Femur (tissue), 1 donor: Measurements from ENCODE around the gene DICER1.

ENCODE experiments used
- DNase-seq: peaks from one replicate; pipeline ENCODE4 v3.0.0-alpha.2; 2017

The DICER1 gene

DNA sequence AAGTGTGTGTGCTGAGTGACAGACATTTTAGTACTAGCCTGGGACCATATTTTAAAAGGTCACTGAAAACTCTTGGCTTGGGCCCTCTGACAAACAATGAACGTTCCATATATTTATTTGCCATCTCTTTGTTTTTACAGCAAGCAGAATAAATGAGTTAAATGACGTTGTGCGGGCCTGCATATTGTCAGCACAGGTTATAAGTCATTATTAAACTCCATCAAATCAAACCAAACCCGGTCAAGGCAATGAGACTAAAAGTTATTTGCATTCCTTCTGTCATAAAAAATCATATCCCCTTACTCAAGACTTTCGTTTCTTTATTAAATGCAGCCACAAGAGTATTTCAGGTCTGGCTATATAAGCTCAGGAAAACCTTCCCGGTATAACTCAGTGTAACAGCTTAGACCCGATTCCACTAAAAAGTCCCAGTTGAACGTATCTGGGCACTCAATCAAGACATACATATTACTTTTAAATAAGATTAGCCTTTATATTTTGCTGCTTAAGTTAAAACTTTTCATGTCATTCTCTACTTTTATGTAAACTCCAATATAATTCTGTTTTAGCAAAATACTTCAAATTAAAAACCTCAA is 84.9 kb downstream of the DICER1 start:
- DNase-seq = no peak

DNA sequence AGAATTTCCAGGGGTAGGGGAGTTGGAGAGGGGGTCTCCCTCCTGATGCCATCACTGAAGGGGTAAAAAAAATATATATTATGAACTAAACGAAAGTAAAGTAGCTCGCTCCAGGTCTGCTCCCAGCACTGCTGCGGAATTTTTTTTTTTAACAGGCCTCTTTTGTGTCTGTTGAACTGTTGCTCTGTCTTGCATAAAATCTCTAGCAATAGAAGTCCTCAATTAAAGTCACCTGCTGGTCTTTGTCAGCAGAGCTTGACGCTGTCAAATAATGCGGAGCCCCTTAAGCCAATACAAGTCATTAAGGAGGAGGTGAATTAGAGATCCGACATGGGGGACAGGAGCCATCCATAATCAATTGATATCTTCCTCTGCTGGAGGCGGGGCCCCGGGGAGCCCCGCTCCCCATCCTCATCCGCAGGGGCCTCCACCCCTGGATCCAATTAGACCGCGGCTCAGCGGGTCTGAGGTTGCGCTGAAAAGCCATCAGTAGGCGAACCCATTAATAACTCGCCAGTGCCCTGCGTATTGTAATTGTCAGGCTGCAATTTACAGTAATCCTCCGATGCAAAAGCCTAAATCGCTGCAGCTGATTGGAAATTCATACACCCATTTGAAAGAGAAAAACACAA is 85.6 kb downstream of the DICER1 start:
- no peak for DNase-seq

DNA sequence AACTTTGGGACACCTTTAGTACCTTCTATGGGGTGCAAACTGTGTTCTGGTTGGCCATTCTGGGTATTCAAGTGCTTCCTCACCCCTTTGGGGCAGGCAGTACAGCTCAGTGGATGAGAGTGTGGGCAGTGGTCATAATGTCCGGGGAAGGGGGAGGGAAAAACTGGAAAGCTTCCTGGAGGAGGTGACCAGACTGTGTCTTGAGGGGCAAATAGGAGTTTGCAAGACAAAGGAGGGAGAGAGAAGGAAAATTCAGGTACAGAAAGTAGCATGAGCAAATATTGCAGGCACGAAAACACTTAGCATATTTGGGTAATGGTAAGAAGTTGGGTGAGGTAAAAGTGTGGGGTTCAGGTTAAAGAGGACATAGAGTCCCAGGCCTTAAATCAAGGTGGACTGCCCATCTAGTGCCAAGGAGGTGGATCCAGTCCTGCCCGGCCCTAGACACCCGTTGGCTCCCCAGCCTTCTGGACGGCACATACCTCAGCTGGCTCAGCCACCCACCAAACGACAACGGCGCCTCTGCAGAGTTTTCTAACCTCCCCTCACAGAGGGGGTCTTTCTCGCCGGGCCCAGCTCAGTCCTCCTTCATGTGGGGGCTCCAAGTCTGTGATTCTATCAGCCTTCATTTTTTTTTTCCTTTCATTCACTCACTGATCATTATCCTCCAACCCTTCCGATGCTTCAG is 86.4 kb downstream of the DICER1 start:
- DNase-seq = no peak

DNA sequence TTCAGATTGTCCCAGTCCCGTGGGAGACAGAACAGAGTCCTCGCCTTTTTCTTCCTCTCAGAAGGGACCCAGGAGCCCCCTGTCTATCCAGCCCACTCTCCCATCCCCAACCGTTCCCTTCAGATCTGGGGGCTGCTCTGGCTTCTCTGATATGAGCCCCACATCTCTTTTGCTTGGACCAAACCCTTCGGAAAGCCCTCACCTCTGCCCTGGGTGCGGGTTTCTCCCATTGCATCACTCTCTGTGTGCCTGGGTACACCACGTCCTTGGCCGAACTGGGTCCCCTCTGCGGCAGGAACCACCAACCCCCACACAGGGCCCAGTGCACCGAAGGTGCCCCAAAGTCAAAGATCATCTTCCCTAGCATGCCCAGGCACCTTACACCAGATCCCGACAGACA is 87.8 kb downstream of the DICER1 start:
- DNase-seq = no peak

DNA sequence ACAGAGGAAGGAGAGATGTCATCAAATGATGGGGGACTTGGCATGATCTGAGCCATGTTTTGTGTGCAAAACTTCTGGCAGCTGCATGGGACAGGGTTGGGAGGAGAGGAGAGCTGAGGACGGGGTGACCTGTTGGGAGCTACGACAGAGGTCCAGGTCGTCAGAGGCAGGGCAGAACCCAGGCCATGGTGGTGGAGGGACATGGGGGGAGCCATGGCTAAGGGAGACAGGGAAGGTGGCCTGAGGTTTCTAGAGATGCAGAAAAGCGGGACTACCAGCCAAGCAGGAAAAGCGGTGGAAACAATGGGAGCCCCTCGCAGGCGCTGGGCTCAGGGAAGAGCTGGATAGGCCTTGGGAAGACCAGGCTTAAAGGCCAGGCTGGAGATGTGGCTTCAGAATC is 88.3 kb downstream of the DICER1 start:
- no peak for DNase-seq

DNA sequence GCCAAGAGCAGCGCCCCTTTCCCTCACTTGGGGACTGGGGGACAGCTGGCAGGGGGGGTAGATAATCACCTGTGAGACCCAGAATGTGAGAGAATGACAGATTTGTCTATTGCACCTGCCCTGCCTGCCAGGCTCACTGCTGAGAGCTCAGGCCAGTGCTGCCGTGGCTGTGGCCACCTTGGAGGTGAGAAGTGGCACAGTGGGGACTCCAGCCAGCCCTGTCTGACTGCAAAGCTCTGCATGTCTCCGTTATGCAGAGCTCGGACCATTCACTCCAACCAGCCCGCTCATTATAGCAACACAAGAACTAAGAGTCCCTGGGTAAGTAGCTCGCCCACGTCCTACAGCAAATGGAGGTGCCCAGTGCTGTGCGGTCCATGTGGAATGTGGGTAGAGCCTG is 88.8 kb downstream of the DICER1 start:
- no peak for DNase-seq

DNA sequence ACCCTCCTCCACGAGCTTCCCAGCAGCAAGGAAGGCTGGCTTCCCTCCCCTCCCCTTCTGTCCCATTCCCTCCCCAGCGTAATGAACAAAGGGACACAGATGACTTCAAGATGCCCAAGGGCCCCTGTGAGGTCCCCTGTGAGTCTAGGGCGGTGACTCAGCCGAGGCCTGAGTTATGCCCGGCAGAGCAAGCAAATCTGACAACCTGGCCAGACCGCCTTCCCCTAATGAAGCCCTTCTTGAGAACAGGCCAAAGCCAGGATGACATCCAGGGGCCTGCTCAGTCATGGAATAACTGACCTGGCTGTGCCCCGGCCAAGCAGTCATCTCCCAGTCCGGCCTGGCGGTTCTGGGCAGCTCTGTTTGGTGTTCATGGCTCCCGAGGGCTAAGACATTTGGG is 89.2 kb downstream of the DICER1 start:
- peak; percentile 51 for DNase-seq

DNA sequence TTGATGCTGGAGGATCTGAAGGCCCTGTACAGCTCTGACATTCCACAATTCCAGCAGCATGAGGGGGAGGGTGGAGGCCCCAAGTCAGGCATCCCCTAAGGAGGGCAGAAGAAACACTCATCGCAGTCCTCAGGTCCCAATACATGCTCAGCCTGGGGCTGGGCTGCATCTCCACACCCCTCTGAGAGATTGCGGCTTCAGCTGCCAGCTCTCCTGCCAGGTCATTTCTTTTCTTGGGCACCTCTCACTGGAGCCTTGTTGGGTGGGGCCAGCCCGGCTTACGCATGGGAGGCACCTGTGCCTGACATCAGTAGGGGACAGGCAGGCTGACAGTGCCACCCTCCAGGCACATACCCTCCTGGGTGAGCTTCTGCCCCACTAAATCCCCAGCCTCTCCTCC is 89.8 kb downstream of the DICER1 start:
- no peak for DNase-seq

DNA sequence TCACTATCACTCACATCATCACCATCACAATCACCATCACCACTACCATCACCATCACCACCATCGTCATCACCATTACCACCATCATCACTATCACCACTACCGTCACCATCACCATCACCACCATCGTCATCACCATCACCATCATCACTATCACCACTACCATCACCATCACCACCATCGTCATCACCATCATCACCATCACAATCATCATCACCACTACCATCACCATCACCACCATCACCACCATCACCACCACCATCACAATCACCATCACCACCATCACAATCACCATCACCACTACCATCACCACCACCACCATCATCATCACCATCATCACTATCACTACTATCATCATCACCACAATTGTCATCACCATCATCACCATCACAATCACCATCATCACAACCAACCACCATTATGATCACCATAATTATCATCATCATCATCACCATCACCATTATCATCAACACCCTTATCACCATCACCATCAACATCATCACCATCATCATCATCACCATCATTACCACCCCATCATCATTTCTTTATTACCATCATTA is 90.8 kb downstream of the DICER1 start:
- DNase-seq = no peak

DNA sequence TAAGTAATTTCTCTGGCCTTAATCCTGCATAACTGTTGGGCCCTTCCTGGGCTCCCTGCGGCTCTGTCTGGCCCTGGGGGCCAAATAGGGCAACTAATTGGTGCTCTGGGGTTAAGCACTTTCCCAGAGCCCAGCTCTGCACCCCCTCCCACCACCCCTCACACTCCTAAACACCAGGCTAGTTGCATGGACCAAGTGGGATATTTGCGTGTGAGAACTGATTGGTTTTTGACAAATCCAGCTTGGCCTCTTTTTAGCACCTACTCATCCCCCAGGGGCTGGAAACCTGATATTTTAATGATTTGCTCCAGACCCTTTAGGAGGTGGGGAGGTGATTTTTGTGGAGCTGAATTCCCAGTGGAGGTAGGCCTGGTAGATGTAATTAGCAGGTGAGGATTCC is 91.9 kb downstream of the DICER1 start:
- DNase-seq = no peak

DNA sequence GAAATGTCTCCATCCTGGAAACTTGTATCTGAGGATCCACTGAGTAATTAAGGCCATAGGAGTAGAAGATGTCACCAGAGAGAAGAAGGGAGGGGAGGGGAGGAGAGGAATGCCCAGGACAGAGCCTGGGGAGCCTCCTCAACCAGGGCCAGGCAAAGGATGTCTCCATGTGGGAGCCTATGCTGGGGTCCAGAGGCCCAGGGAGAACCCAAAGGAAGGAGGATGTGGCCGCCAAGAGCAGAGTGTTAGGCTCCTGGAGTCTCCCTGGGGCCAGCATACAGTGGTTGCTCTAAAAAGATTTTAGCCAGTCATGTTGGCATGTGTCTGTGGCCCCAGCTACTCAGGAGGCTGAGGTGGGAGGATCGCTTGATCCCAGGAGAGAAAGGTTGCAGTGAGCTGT is 92.6 kb downstream of the DICER1 start:
- DNase-seq = no peak

DNA sequence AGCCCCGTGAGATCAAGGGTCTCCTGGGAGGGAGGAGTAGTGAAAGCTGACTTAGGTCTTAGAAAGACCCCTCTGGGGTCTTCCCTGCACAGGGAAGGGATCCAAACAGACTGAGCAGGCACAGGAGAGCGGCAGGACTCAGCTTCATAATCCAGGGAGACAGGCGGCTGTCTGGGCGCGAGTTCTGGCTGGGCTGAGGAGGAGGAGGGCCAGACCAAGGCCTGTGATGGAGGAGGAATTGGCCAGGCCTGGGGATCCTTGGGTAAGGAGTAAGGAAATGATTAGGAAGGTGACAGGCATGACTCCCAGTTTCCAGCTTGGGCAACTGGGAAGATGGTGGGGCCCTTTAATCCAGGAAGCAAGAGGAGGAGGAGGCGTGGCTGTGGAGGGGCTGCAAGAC is 93.1 kb downstream of the DICER1 start:
- DNase-seq = no peak

DNA sequence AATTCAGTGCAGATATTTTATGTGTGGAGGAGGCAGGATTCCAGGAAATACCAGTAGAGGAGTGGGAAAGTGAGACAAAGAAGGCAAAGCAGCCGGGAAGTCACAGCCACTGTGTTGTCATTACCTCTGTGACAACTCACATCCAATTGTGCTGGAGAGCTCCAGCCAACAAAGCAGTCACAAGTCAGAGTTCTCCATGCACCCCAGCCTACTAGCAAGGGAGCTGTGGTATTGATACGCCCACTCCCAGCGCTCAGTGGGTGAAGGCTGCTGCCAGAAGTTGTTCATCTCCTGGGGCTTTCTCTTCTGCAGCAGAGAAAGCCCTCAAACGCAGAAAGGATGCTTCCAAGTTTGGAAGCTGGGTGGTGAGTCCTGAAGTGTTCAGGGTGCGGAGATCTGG is 93.9 kb downstream of the DICER1 start:
- no peak for DNase-seq

DNA sequence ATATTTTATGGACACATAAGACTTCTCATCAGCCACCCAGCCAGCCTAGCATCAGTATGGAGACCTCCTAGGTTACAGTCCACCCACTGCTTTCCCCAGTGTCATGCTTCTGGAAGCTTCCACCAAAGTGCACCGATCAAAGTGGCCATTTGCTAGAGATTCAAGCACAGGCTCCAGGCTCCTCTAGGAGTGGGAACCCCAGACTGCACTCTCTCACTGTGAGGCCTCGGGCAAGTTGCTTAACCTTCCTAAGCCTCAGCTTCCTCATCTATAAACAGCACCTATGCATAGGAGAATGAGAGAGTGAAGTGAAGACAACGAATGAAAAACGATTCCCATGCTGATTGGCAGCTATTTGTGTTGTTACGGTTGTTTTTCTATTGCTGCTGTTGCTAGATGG is 94.4 kb downstream of the DICER1 start:
- no peak for DNase-seq

DNA sequence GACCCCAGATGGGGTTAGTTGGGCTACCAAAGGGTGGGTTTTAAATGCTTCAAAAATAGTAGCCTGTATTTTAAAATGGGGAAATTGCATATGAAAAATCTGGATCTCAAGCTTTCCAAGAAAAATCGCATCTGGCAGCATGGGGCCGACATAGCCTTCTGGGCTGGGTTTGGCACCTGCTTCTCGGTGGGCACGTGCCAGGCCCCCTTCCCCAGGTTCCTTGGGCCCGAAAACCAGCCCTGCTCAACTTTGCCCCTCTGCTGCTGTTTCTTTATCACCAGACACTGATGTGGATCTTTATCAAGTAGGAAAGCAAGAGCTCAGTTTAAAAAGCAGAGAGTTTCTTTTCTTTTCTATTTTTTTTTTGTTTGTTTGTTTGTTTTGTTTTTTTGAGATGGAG is 95.1 kb downstream of the DICER1 start:
- no peak for DNase-seq

DNA sequence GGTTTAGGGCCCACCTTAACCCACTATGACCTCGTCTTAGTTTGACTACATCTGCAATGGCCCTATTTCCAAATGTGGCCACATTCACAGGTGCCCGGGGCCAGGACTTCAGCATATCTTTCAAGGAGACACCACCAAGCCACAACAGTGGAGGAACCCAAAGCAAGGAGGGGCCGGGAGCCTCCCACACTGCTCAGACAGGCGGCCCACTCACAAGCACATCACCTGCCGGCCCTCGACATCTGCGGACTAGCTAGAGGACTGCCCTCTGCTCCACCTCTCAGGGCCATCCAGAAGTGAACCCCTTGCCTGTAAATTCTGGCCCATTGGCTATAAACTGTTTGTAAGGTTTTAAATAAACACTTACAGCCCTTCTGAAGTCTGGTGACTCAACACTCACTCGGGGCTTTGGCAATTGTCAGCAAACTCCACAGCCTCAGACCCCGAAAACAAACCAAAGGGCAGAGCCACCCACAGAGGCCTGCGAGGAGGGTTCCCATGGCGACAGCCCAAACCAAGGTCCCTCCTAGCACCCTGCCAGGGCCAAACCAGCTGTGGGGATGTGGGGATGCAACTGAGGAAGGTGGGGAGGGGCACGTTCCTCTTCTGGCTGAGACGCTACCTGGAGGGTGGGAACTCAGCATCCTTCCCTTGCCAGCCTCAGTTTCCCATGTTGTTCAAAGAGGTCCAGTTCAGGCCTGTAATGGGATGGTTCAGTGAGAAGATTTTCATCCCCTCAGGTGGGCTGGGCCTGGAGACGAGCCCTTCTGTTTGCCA is 95.8 kb downstream of the DICER1 start:
- DNase-seq = no peak

DNA sequence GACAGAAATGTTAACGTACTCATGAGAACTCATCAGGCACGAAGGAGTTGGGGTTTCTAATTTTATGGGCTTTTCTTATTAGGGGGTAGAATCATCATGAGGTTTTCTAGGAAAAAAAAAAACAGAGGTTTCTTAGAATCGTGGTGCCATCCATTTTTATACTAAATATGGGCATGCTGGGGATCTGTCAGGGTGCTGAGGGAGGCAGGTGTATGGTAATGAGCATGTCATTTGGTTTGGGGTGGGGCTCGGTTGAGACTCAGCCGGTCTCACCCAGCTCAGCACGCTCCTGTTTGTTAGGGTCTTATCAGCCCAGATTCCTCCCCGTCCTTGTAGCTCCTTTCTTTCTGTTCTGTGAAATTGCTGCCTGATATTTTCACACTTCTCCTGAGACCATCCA is 98.2 kb downstream of the DICER1 start:
- no peak for DNase-seq

DNA sequence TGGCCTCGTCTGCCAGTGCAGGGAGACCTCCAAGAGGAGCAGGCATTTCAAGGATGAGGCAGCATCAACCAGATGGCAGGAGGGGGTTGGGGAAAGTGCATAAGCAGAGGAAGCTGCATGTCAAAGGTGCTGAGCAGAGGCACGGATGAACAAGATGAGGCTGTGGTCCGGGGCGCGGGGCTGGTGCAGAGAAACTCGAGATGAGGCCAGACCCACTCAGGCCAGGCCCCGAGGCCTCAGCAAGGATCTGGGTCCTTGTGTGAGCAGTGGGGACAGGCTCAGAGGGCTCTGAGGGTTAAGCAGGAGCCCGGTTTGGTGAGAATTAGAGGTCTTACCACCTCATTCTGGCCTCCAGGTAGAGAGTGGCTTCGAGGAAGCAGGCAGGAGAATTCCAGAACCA is 98.8 kb downstream of the DICER1 start:
- no peak for DNase-seq

DNA sequence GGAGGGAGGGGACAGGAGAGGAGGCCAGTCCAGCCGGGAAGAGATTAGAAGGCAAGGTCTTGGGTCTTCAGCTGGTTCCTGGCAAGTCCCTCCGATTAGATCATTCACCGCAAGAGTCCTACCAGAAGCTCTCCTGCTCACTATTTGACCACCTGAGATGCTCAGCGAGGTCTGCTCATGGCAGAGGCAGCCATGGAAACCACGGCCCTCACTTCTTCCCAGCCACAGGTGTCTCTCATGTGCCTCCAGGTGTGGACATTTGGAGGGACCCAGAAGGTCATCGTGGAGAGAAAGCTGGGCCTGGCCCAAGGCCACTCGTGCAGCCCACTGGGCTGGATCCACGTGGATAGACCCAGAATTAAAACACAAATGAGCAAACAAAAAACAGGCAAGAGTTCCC is 99.5 kb downstream of the DICER1 start:
- DNase-seq = no peak

DNA sequence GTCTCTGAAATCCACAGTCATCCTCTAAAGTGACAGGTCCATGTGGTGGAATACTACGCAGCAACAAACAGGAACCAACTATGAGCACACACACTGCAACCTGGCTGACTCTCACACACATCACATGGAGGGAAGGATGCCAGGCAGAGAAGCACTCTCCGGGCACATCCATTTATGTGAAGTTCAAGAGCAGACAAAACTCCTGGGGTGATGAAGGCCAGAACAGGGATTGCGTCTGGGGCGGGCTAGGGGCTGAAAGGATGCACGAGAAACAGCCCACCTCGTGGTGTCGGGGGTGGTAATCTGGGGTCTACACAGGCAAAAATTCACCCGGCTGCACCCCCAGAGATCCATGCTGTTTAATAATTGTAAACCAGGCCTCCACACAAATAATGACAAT is 100.2 kb downstream of the DICER1 start:
- no peak for DNase-seq

DNA sequence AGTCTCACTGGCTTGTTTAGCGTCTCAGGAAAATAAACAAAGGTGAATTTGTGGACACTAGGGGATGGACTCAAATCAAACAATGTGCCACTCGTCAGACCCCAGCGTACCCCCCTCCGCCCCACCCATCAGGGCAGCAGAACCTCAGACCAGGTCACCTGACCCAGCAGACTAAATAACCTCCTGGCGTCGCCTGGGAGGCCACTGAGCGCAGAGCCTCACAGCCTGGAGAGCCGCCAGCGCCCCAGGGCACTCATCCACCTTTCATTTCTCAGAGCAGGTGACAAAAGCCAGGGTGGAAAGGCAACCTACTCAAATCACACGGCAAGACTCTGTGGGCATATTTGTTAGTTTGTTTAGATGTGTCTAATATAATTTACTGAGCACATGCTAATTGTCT is 100.9 kb downstream of the DICER1 start:
- DNase-seq = no peak

DNA sequence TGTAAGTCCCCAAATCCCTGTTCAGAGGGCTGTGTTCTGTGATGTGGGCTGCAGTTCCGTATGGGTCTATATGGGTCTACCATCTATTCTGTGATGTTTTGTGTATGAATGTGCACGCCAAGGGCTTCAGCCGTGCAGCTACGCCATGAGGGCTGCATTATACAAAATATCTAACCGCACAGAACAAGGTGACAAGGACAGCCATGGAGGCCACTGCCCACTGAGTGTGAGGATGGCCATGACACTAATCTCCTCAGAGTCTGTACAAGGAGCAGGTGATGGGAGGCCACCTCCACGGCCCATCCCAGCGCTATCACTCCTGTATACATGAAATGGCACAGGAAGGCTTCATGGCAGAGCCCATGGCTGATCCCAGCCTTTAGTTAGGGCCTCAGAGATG is 102.0 kb downstream of the DICER1 start:
- DNase-seq = no peak
